Neural cell (in vitro differentiated cells): ENCODE data around the gene GABBR2. TPM values are rescaled to one million over a fixed set of nuclear protein-coding genes. Genes with fewer than 3 reads are reported as not detected.
"Not testable (repeated sequence)": the region's sequence is repeated elsewhere in the genome, so short reads cannot be mapped to it uniquely, and the experiment has no call there.

Experiments
- H2AFZ ChIP-seq: fragments of 200-600, 300-800 bp; sonication (generic), shearing (Covaris generic); 2 replicates; pipeline ENCODE4 v1.6.0; 2014; ENCODE audit warnings: low read depth, mild to moderate bottlenecking, antibody characterized with exemption, low read length, moderate library complexity
- H3F3A ChIP-seq: fragments of 200-600 bp; shearing (Covaris generic); 2 replicates; pipeline ENCODE4 v1.6.1; 2016; ENCODE audit warnings: mild to moderate bottlenecking, moderate library complexity, mixed read lengths, antibody characterized with exemption, low read length; ENCODE audit not compliant: insufficient read depth, poor library complexity, severe bottlenecking
- H3K27ac ChIP-seq: fragments of 200-600, 300-800 bp; sonication (generic), shearing (Covaris generic); 2 replicates; pipeline ENCODE4 v1.5.1; 2014; ENCODE audit warnings: mild to moderate bottlenecking, low read length, moderate library complexity
- H3K27me3 ChIP-seq: fragments of 300-800, 200-600 bp; sonication (generic), shearing (Covaris generic); 2 replicates; pipeline ENCODE4 v1.6.0; 2014; ENCODE audit warnings: mild to moderate bottlenecking, low read depth, low read length, moderate library complexity; ENCODE audit not compliant: insufficient read depth
- H3K36me3 ChIP-seq: fragments of 300-800, 200-600 bp; sonication (generic), shearing (Covaris generic); 2 replicates; pipeline ENCODE4 v1.5.1; 2014; ENCODE audit warnings: mild to moderate bottlenecking, antibody characterized with exemption, low read length, moderate library complexity; ENCODE audit not compliant: insufficient read depth
- H3K4me2 ChIP-seq: fragments of 300-800, 200-600 bp; sonication (generic), shearing (Covaris generic); 2 replicates; pipeline ENCODE4 v1.6.0; 2014; ENCODE audit warnings: mild to moderate bottlenecking, low read length
- H3K4me3 ChIP-seq: fragments of 300-800, 200-600 bp; sonication (generic), shearing (Covaris generic); 2 replicates; pipeline ENCODE4 v1.5.1; 2014; ENCODE audit warnings: mild to moderate bottlenecking, low read length, moderate library complexity
- H3K79me2 ChIP-seq: fragments of 200-600 bp; shearing (Covaris generic); replicated peaks from 2 replicates; pipeline ENCODE4 v1.6.0; 2014; ENCODE audit warnings: mild to moderate bottlenecking, low read length, moderate library complexity; ENCODE audit not compliant: insufficient read depth
- H3K9ac ChIP-seq: fragments of 300-800, 200-600 bp; sonication (generic), shearing (Covaris generic); 2 replicates; pipeline ENCODE4 v1.6.1; 2016; ENCODE audit warnings: mild to moderate bottlenecking, low read length, mixed read lengths
- H3K9me2 ChIP-seq: fragments of 200-600 bp; shearing (Covaris generic); 2 replicates; pipeline ENCODE4 v1.6.1; 2016; ENCODE audit warnings: mild to moderate bottlenecking, low read length, mixed read lengths; ENCODE audit not compliant: insufficient read depth
- H3K9me3 ChIP-seq: fragments of 200-600, 300-800 bp; sonication (generic), shearing (Covaris generic); 2 replicates; pipeline ENCODE4 v1.6.1; 2016; ENCODE audit warnings: mild to moderate bottlenecking, mixed run types, low read length, moderate library complexity, mixed read lengths
- H4K20me1 ChIP-seq: fragments of 200-600 bp; shearing (Covaris generic); 2 replicates; pipeline ENCODE4 v1.6.1; 2016; ENCODE audit warnings: mild to moderate bottlenecking, mixed run types; ENCODE audit not compliant: insufficient read depth
- CTCF ChIP-seq: fragments of 450-650 bp; IDR thresholded peaks from 2 replicates; pipeline ENCODE4 v1.5.1; 2014; ENCODE audit warnings: antibody characterized with exemption, mild to moderate bottlenecking, moderate library complexity; ENCODE audit not compliant: poor library complexity, severe bottlenecking
- EP300 ChIP-seq: fragments of 450-650 bp; conservative IDR thresholded peaks from 2 replicates; pipeline ENCODE4 v1.6.1; 2014; ENCODE audit warnings: antibody characterized with exemption, mild to moderate bottlenecking, moderate library complexity; ENCODE audit not compliant: poor library complexity, severe bottlenecking
- EZH2 ChIP-seq: fragments of 200-600, 300-800 bp; shearing (Covaris generic), sonication (generic); IDR thresholded peaks from 2 replicates; pipeline ENCODE4 v1.6.1; 2014; ENCODE audit warnings: antibody characterized with exemption, low read length, borderline replicate concordance, mild to moderate bottlenecking; ENCODE audit not compliant: insufficient read depth, poor library complexity, severe bottlenecking
- MXI1 ChIP-seq: fragments of 450-650 bp; conservative IDR thresholded peaks from 2 replicates; pipeline ENCODE4 v1.6.1; 2014; ENCODE audit warnings: antibody characterized with exemption, mild to moderate bottlenecking; ENCODE audit not compliant: poor library complexity, severe bottlenecking
- POLR2AphosphoS5 ChIP-seq: IDR thresholded peaks from 2 replicates; pipeline ENCODE4 v1.6.1; 2012
- RAD21 ChIP-seq: fragments of 450-650 bp; conservative IDR thresholded peaks from 2 replicates; pipeline ENCODE4 v1.6.1; 2014; ENCODE audit warnings: antibody characterized with exemption, mild to moderate bottlenecking, moderate library complexity
- REST ChIP-seq: IDR thresholded peaks from 2 replicates; pipeline ENCODE4 v1.6.1; 2012; ENCODE audit warnings: borderline replicate concordance
- SMC3 ChIP-seq: fragments of 450-650 bp; conservative IDR thresholded peaks from 2 replicates; pipeline ENCODE4 v1.6.1; 2014; ENCODE audit warnings: antibody characterized with exemption, mild to moderate bottlenecking, moderate library complexity; ENCODE audit not compliant: poor library complexity
- TAF1 ChIP-seq: IDR thresholded peaks from 2 replicates; pipeline ENCODE4 v1.6.1; 2012; ENCODE audit warnings: low read depth
- polyA plus RNA-seq: library from polyadenylated mRNA; depleted of rRNA; stranded (reverse); fragments of >200 nt; gene quantifications from 2 replicates; pipeline ENCODE4 v1.2.3, GENCODE V29; 2014

Gene GABBR2
- polyA plus RNA-seq, 1 donor from 2014 or later, result 7.1 TPM

- TF ChIP-seq CTCF (no peak), RAD21 (no peak), EZH2 (no peak), SMC3 (no peak), EP300 (no peak), TAF1 (no peak), POLR2AphosphoS5 (no peak), MXI1 (no peak), REST (no peak)
- no peaks in the 10 kb centered on the region for H3K79me2 ChIP-seq
- no peak overlapping the region for H3K4me3 ChIP-seq
- no peaks in the 10 kb centered on the region for H3K36me3 ChIP-seq
- H3K27ac ChIP-seq, result no peak overlapping the region
- no peak overlapping the region for H2AFZ ChIP-seq
- H4K20me1 ChIP-seq, result no peaks in the 10 kb centered on the region
- H3K4me2 ChIP-seq, result no peak overlapping the region
- H3K27me3 ChIP-seq, result no peaks in the 10 kb centered on the region
- no peaks in the 10 kb centered on the region for H3F3A ChIP-seq
- no peaks in the 10 kb centered on the region for H3K9me3 ChIP-seq
- no peak overlapping the region for H3K9ac ChIP-seq
- H3K9me2 ChIP-seq, result no peaks in the 10 kb centered on the region
These were observed 436.7 kb downstream of the GABBR2 start for GRCh38 chr9:98272083-98272482.

GRCh38 chr9:98271479-98271878, 437.3 kb downstream of the GABBR2 start:
- TF ChIP-seq EZH2 (no peak), MXI1 (no peak), EP300 (no peak), CTCF (no peak), SMC3 (no peak), RAD21 (no peak), POLR2AphosphoS5 (no peak), REST (no peak), TAF1 (no peak)
- Histone ChIP-seq H4K20me1 (no peaks in the 10 kb centered on the region), H3F3A (no peaks in the 10 kb centered on the region), H3K4me2 (no peak overlapping the region), H3K4me3 (no peak overlapping the region), H3K9me2 (no peaks in the 10 kb centered on the region), H2AFZ (no peak overlapping the region), H3K79me2 (no peaks in the 10 kb centered on the region), H3K9me3 (no peaks in the 10 kb centered on the region), H3K9ac (no peak overlapping the region), H3K27me3 (no peaks in the 10 kb centered on the region), H3K36me3 (no peaks in the 10 kb centered on the region), H3K27ac (no peak overlapping the region)

- not testable (repeated sequence) for H3K36me3 ChIP-seq, H4K20me1 ChIP-seq, H3K4me3 ChIP-seq, H2AFZ ChIP-seq, H3F3A ChIP-seq, H3K9me3 ChIP-seq, H3K79me2 ChIP-seq, H3K27me3 ChIP-seq, H3K27ac ChIP-seq, H3K9ac ChIP-seq, H3K9me2 ChIP-seq, H3K4me2 ChIP-seq
These were observed 438.5 kb downstream of the GABBR2 start for GRCh38 chr9:98270284-98270683.
